ENCODE measurements around the gene TBKBP1. TPM values are rescaled to one million over a fixed set of nuclear protein-coding genes. Genes with fewer than 3 reads are reported as not detected.
"Not testable (repeated sequence)": the region's sequence is repeated elsewhere in the genome, so short reads cannot be mapped to it uniquely, and the experiment has no call there.

TBKBP1 gene
- total and polyA plus RNA-seq, 3 experiments from 2014 or later, result 1.8 to 6.7 (median 6.6) TPM

DNA sequence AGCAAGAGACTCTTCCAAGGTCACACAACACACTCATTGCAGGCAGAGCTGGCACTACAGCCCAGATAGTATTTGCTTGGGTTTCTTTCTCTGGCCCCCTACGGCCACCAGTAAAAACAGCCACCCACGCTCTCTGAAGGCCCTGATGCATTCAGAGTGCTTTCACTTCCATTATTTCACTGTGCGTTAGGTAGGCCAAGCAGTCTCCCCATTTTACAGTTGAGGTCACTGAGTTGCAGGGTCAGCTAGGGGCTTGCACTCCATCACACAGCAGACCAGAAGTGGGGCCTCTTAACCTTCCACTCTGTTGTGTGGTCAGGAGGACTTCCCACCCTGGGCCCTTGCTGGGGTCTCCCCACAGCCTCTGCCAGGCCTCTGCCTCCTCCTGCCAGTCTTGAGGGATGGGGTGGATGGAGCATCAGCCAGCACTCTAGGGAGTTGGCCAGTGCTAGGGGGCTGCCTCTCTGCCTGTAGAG lies 41.6 kb downstream of the TBKBP1 start:
- peaks cover 0 to 19% (median 5%) of the 10 kb centered on the region in 3 donors for H3K36me3 Mint-ChIP-seq
- peaks cover 58 to 74% (median 62%) of the 10 kb centered on the region in 3 donors for H3K4me1 Mint-ChIP-seq
- H3K9me3 Mint-ChIP-seq, result peaks cover 0 to 2% (median 0%) of the 10 kb centered on the region in 5 donors
- Histone ChIP-seq H3K4me3 (ENCODE audit: low read length) (peak overlapping the region; percentile 72), H3K27me3 (ENCODE audit: insufficient read depth, low read length, poor library complexity, severe bottlenecking) (no peaks in the 10 kb centered on the region), H3K36me3 (ENCODE audit: insufficient read depth, low read length) (no peaks in the 10 kb centered on the region), H3K27ac (ENCODE audit: low read depth, low read length) (peak overlapping the region; percentile 82), H3K4me1 (ENCODE audit: insufficient read depth, low read length) (peaks cover 29% of the 10 kb centered on the region), H3K9me3 (ENCODE audit: low read length) (no peaks in the 10 kb centered on the region)
- POLR2A ChIA-PET, result interaction anchor here (0.6 to 2.2 kb wide), 4 partner anchors 26 to 86 kb away, joined by 3 to 12 read pairs (median 6); partner anchors contain the start of gene KPNB1
- CTCF ChIA-PET, result interaction anchor here (0.7 to 1.8 kb wide), 8 partner anchors 18 to 119 kb away, joined by 3 to 8 read pairs (median 4); no protein-coding TSS in a partner anchor
- DNase-seq, result no peak
- H3K27ac Mint-ChIP-seq, result peak overlapping the region; percentile 92 to 99 (median 99)
- H3K27me3 Mint-ChIP-seq, result no peaks in the 10 kb centered on the region
- peak overlapping the region; percentile 96 to 100 (median 99) for H3K4me3 Mint-ChIP-seq

- H3K9me3 ChIP-seq (ENCODE audit: low read length), result no peaks in the 10 kb centered on the region
- peaks cover 28% of the 10 kb centered on the region for H3K4me1 ChIP-seq (ENCODE audit: insufficient read depth, low read length)
- H3K36me3 ChIP-seq (ENCODE audit: insufficient read depth, low read length), result no peaks in the 10 kb centered on the region
- ChIA-PET POLR2A (interaction anchor here (2.2 kb wide), 1 partner anchor 29 kb away, joined by 5 read pairs; no protein-coding TSS in a partner anchor), CTCF (interaction anchor here (0.6 to 1.7 kb wide), 5 partner anchors 36 to 44 kb away, joined by 3 read pairs; no protein-coding TSS in a partner anchor)
- Mint-ChIP-seq H3K9me3 (peaks cover 0 to 2% (median 0%) of the 10 kb centered on the region in 5 donors), H3K4me3 (peak overlapping the region; percentile 96 to 100 (median 99)), H3K4me1 (peaks cover 59 to 74% (median 63%) of the 10 kb centered on the region in 3 donors), H3K27me3 (peaks cover 0 to 3% of the 10 kb centered on the region in 2 donors), H3K36me3 (peaks cover 0 to 27% (median 5%) of the 10 kb centered on the region in 3 donors), H3K27ac (peak overlapping the region; percentile 92 to 99 (median 98))
- no peak overlapping the region for H3K27ac ChIP-seq (ENCODE audit: low read depth, low read length)
- H3K27me3 ChIP-seq (ENCODE audit: insufficient read depth, low read length, poor library complexity, severe bottlenecking), result no peaks in the 10 kb centered on the region
- peak overlapping the region; percentile 29 for H3K4me3 ChIP-seq (ENCODE audit: low read length)
- DNase-seq, result no peak
Observed at GRCh38 chr17:47736501-47737495, 42.8 kb downstream of the TBKBP1 start.

- ChIA-PET POLR2A (no interaction called here), CTCF (interaction anchor here (1.7 to 8.7 kb wide), 2 partner anchors 38 to 46 kb away, joined by 3 to 77 read pairs; no protein-coding TSS in a partner anchor)
- peaks cover 0 to 29% (median 5%) of the 10 kb centered on the region in 3 donors for H3K36me3 Mint-ChIP-seq
- Histone ChIP-seq H3K4me3 (ENCODE audit: low read length) (no peak overlapping the region), H3K4me1 (ENCODE audit: insufficient read depth, low read length) (peaks cover 28% of the 10 kb centered on the region), H3K9me3 (ENCODE audit: low read length) (no peaks in the 10 kb centered on the region), H3K27ac (ENCODE audit: low read depth, low read length) (no peak overlapping the region), H3K36me3 (ENCODE audit: insufficient read depth, low read length) (peaks cover 4% of the 10 kb centered on the region), H3K27me3 (ENCODE audit: insufficient read depth, low read length, poor library complexity, severe bottlenecking) (no peaks in the 10 kb centered on the region)
- peak overlapping the region; percentile 55 to 91 (median 80) for H3K27ac Mint-ChIP-seq
- DNase-seq, result no peak
- peaks cover 0 to 3% of the 10 kb centered on the region in 2 donors for H3K27me3 Mint-ChIP-seq
- peak overlapping the region in 6 of 7 donors; percentile 34 to 89 (median 75) for H3K4me3 Mint-ChIP-seq
- peaks cover 0 to 2% (median 0%) of the 10 kb centered on the region in 5 donors for H3K9me3 Mint-ChIP-seq
- H3K4me1 Mint-ChIP-seq, result peaks cover 60 to 75% (median 60%) of the 10 kb centered on the region in 3 donors
Observed at GRCh38 chr17:47738178-47738577, 44.2 kb downstream of the TBKBP1 start.

- H3K4me3 Mint-ChIP-seq, result peak overlapping the region in 6 of 7 donors; percentile 58 to 89 (median 75)
- peak overlapping the region; percentile 47 to 91 (median 76) for H3K27ac Mint-ChIP-seq
- H3K27me3 Mint-ChIP-seq, result peaks cover 0 to 3% of the 10 kb centered on the region in 2 donors
- Histone ChIP-seq H3K27me3 (ENCODE audit: insufficient read depth, low read length, poor library complexity, severe bottlenecking) (no peaks in the 10 kb centered on the region), H3K27ac (ENCODE audit: low read depth, low read length) (no peak overlapping the region), H3K4me1 (ENCODE audit: insufficient read depth, low read length) (peaks cover 30% of the 10 kb centered on the region), H3K9me3 (ENCODE audit: low read length) (no peaks in the 10 kb centered on the region), H3K36me3 (ENCODE audit: insufficient read depth, low read length) (peaks cover 6% of the 10 kb centered on the region), H3K4me3 (ENCODE audit: low read length) (no peak overlapping the region)
- CTCF ChIA-PET, result interaction anchor here (8.7 kb wide), 1 partner anchor 39 kb away, joined by 77 read pairs; no protein-coding TSS in a partner anchor
- no peak for DNase-seq
- POLR2A ChIA-PET, result no interaction called here
- peaks cover 59 to 78% (median 61%) of the 10 kb centered on the region in 3 donors for H3K4me1 Mint-ChIP-seq
- peaks cover 0 to 2% (median 0%) of the 10 kb centered on the region in 5 donors for H3K9me3 Mint-ChIP-seq
- H3K36me3 Mint-ChIP-seq, result peaks cover 0 to 31% (median 2%) of the 10 kb centered on the region in 3 donors
Observed at GRCh38 chr17:47739150-47739549, 45.2 kb downstream of the TBKBP1 start.

DNA sequence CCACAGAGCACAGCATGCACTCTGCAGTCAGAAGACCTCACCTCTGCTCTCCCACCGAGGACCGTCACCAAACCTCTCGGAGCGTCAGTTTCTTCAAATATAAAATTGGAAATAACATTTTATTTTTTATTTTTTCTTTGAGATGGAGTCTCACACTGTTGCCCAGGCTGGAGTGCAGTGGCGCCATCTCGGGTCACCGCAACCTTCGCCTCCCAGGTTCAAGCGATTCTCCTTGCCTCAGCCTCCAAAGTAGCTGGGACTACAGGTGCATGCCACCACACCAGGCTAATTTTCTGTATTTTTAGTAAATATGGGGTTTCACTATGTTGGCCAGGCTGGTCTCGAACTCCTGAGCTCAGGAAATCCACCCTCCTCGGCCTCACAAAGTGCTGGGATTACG lies 46.0 kb downstream of the TBKBP1 start:
- H3K4me3 ChIP-seq (ENCODE audit: low read length); H3K9me3 Mint-ChIP-seq; H3K27ac ChIP-seq (ENCODE audit: low read depth, low read length); H3K36me3 ChIP-seq (ENCODE audit: insufficient read depth, low read length); DNase-seq; POLR2A ChIA-PET; H3K27me3 ChIP-seq (ENCODE audit: insufficient read depth, low read length, poor library complexity, severe bottlenecking); H3K9me3 ChIP-seq (ENCODE audit: low read length); H3K27me3 Mint-ChIP-seq: not testable (repeated sequence)
- peaks cover 30% of the 10 kb centered on the region for H3K4me1 ChIP-seq (ENCODE audit: insufficient read depth, low read length)
- Mint-ChIP-seq H3K4me1 (peaks cover 57 to 75% (median 61%) of the 10 kb centered on the region in 3 donors), H3K27ac (peak overlapping the region in 5 of 8 donors; percentile 77 to 96 (median 89)), H3K4me3 (peak overlapping the region in 5 of 7 donors; percentile 55 to 89 (median 75)), H3K36me3 (peaks cover 0 to 34% (median 0%) of the 10 kb centered on the region in 3 donors)
- CTCF ChIA-PET, result interaction anchor here (1.4 to 8.7 kb wide), 2 partner anchors 11 to 40 kb away, joined by 3 to 77 read pairs; no protein-coding TSS in a partner anchor

- peak overlapping the region; percentile 44 for H3K4me3 ChIP-seq (ENCODE audit: low read length)
- Mint-ChIP-seq H3K4me3 (peak overlapping the region; percentile 54 to 88 (median 74)), H3K4me1 (peaks cover 48 to 62% (median 55%) of the 10 kb centered on the region in 3 donors), H3K27me3 (peaks cover 0 to 3% of the 10 kb centered on the region in 2 donors), H3K27ac (peak overlapping the region; percentile 78 to 96 (median 90)), H3K36me3 (peaks cover 0 to 43% (median 0%) of the 10 kb centered on the region in 3 donors), H3K9me3 (no peaks in the 10 kb centered on the region)
- ChIA-PET CTCF (interaction anchor here (0.7 to 8.7 kb wide), 9 partner anchors 8 to 78 kb away, joined by 3 to 77 read pairs (median 5); partner anchors contain the start of gene TBX21), POLR2A (interaction anchor here (2.1 kb wide), 1 partner anchor 9 kb away, joined by 19 read pairs; the partner anchor contains the start of gene TBX21)
- no peaks in the 10 kb centered on the region for H3K9me3 ChIP-seq (ENCODE audit: low read length)
- peak overlapping the region; percentile 3 for H3K27ac ChIP-seq (ENCODE audit: low read depth, low read length)
- no peaks in the 10 kb centered on the region for H3K27me3 ChIP-seq (ENCODE audit: insufficient read depth, low read length, poor library complexity, severe bottlenecking)
- H3K4me1 ChIP-seq (ENCODE audit: insufficient read depth, low read length), result peaks cover 29% of the 10 kb centered on the region
- DNase-seq, result peak in 1 of 5 donors; percentile 49
- H3K36me3 ChIP-seq (ENCODE audit: insufficient read depth, low read length), result peaks cover 6% of the 10 kb centered on the region
Observed at GRCh38 chr17:47741109-47741792, 47.3 kb downstream of the TBKBP1 start.

DNA sequence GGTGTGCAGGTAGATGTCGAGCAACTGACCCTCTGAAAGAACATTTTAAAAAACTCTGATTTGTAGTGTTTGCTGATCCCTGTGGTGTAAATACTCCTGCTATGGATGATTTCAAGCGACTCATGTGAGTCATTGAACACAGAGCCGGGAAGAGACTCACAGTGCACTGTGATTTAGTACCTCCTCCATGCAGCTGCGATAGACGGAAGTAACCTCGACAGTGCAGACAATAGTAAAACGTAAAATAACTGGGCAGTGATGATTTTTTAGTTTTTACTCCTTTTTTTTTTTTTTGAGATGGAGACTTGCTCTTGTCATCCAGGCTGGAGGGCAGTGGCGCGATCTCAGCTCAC lies 47.8 kb downstream of the TBKBP1 start:
- Mint-ChIP-seq H3K36me3 (peaks cover 0 to 45% (median 0%) of the 10 kb centered on the region in 3 donors), H3K9me3 (no peaks in the 10 kb centered on the region), H3K4me3 (peak overlapping the region; percentile 54 to 88 (median 74)), H3K4me1 (peaks cover 42 to 56% (median 50%) of the 10 kb centered on the region in 3 donors), H3K27me3 (peaks cover 0 to 3% of the 10 kb centered on the region in 2 donors), H3K27ac (peak overlapping the region; percentile 78 to 96 (median 90))
- H3K36me3 ChIP-seq (ENCODE audit: insufficient read depth, low read length), result peaks cover 6% of the 10 kb centered on the region
- peak overlapping the region; percentile 44 for H3K4me3 ChIP-seq (ENCODE audit: low read length)
- POLR2A ChIA-PET, result interaction anchor here (0.7 to 2.1 kb wide), 2 partner anchors 9 to 91 kb away, joined by 5 to 19 read pairs; partner anchors contain the start of gene TBX21
- no peaks in the 10 kb centered on the region for H3K27me3 ChIP-seq (ENCODE audit: insufficient read depth, low read length, poor library complexity, severe bottlenecking)
- CTCF ChIA-PET, result interaction anchor here (0.7 to 8.7 kb wide), 9 partner anchors 9 to 78 kb away, joined by 3 to 77 read pairs (median 7); partner anchors contain the start of gene TBX21
- DNase-seq, result no peak
- H3K4me1 ChIP-seq (ENCODE audit: insufficient read depth, low read length), result peaks cover 24% of the 10 kb centered on the region
- no peak overlapping the region for H3K27ac ChIP-seq (ENCODE audit: low read depth, low read length)
- no peaks in the 10 kb centered on the region for H3K9me3 ChIP-seq (ENCODE audit: low read length)

Measured in CD8-positive, alpha-beta memory T cell (primary cell).